WTC11 (cell line): ENCODE measurements around the gene P2RX3. TPM values are rescaled to one million over a fixed set of nuclear protein-coding genes. Genes with fewer than 3 reads are reported as not detected.

Experiments
- ATAC-seq: fragments of 200-7000 bp; cut with Tn5 transposase; 2 replicates; pipeline ENCODE4 v1.10.0; 2021; ENCODE audit warnings: mild to moderate bottlenecking, moderate library complexity
- CTCF ChIA-PET: fragments of 300-600 bp; sonication (Branson Sonifier 250); formaldehyde crosslinking; loops from one replicate; lab custom pipeline; 2021; ENCODE audit warnings: antibody characterized with exemption; lab: Charles Lee
- POLR2A ChIA-PET: fragments of 350-600 bp; sonication (Branson Sonifier 250); formaldehyde crosslinking; loops from one replicate; lab custom pipeline; 2021; ENCODE audit warnings: antibody characterized with exemption; lab: Charles Lee
- DNase-seq: peaks from one replicate; pipeline ENCODE4 v3.0.0; 2021; ENCODE audit warnings: low spot score
- H3K27ac Mint-ChIP-seq: 2 replicates; pipeline ENCODE4 v1.8.0; 2021; ENCODE audit warnings: mixed read lengths
- H3K27me3 Mint-ChIP-seq: 2 replicates; pipeline ENCODE4 v1.8.0; 2021; ENCODE audit warnings: low read depth, mild to moderate bottlenecking, moderate library complexity, mixed read lengths
- H3K36me3 Mint-ChIP-seq: 2 replicates; pipeline ENCODE4 v1.8.0; 2021; ENCODE audit warnings: mixed read lengths
- H3K4me1 Mint-ChIP-seq: 2 replicates; pipeline ENCODE4 v1.8.0; 2022; ENCODE audit warnings: mixed read lengths
- H3K4me3 Mint-ChIP-seq: 2 replicates; pipeline ENCODE4 v1.8.0; 2021; ENCODE audit warnings: mild to moderate bottlenecking, moderate library complexity, mixed read lengths
- H3K9me3 Mint-ChIP-seq: 2 replicates; pipeline ENCODE4 v1.8.0; 2021; ENCODE audit warnings: mixed read lengths
- AR ChIP-seq: fragments of 250-450 bp; sonication (Bioruptor Pico); IDR thresholded peaks from 2 replicates; pipeline ENCODE4 v1.9.0; 2021; ENCODE audit warnings: mild to moderate bottlenecking
- ATF6 ChIP-seq: sonication (generic); formaldehyde crosslinking; IDR thresholded peaks from 2 replicates; pipeline ENCODE4 v1.8.1; 2023; ENCODE audit warnings: mild to moderate bottlenecking, missing genetic modification reagents
- E2F4 ChIP-seq: sonication (generic); formaldehyde crosslinking; IDR thresholded peaks from 2 replicates; pipeline ENCODE4 v1.8.1; 2022; ENCODE audit warnings: low read depth, mild to moderate bottlenecking, moderate library complexity, missing genetic modification reagents, borderline replicate concordance
- EMX1 ChIP-seq: fragments of 250-450 bp; sonication (Bioruptor Pico); IDR thresholded peaks from 2 replicates; pipeline ENCODE4 v1.8.0; 2021; ENCODE audit warnings: mild to moderate bottlenecking
- ERG ChIP-seq: fragments of 250-450 bp; sonication (Bioruptor Pico); IDR thresholded peaks from 2 replicates; pipeline ENCODE4 v1.8.0; 2021; ENCODE audit warnings: mild to moderate bottlenecking
- ESRRA ChIP-seq: sonication (generic); formaldehyde crosslinking; IDR thresholded peaks from 2 replicates; pipeline ENCODE4 v1.8.1; 2022; ENCODE audit warnings: mild to moderate bottlenecking, missing genetic modification reagents, borderline replicate concordance
- FOXK1 ChIP-seq: sonication (generic); formaldehyde crosslinking; IDR thresholded peaks from 2 replicates; pipeline ENCODE4 v1.8.0; 2022; ENCODE audit warnings: mild to moderate bottlenecking, moderate library complexity, missing genetic modification reagents
- IRF2 ChIP-seq: sonication (generic); formaldehyde crosslinking; IDR thresholded peaks from 2 replicates; pipeline ENCODE4 v1.8.0; 2022; ENCODE audit warnings: low read depth, missing genetic modification reagents, borderline replicate concordance
- KAT7 ChIP-seq: sonication (generic); formaldehyde crosslinking; IDR thresholded peaks from 2 replicates; pipeline ENCODE4 v1.8.1; 2023; ENCODE audit warnings: missing genetic modification reagents, mild to moderate bottlenecking, borderline replicate concordance
- NFYB ChIP-seq: sonication (generic); formaldehyde crosslinking; conservative IDR thresholded peaks from 2 replicates; pipeline ENCODE4 v1.8.0; 2022; ENCODE audit warnings: low read depth, missing genetic modification reagents
- TCF7 ChIP-seq: sonication (generic); formaldehyde crosslinking; IDR thresholded peaks from 2 replicates; pipeline ENCODE4 v1.8.0; 2022; ENCODE audit warnings: mild to moderate bottlenecking, low read depth, missing genetic modification reagents, moderate library complexity
- ZNF121 ChIP-seq: sonication (generic); formaldehyde crosslinking; IDR thresholded peaks from 2 replicates; pipeline ENCODE4 v1.8.0; 2023; ENCODE audit warnings: missing genetic modification reagents
- ZNF263 ChIP-seq: sonication (generic); formaldehyde crosslinking; IDR thresholded peaks from 2 replicates; pipeline ENCODE4 v1.8.1; 2022; ENCODE audit warnings: low read depth, mild to moderate bottlenecking, moderate library complexity, missing genetic modification reagents
- ZNF425 ChIP-seq: fragments of 250-450 bp; sonication (Bioruptor Pico); conservative IDR thresholded peaks from 2 replicates; pipeline ENCODE4 v1.9.0; 2021; ENCODE audit warnings: mild to moderate bottlenecking
- total RNA-seq: library from RNA; stranded (reverse); gene quantifications from 3 replicates; pipeline ENCODE4 v1.2.3, GENCODE V29; 2021
- TF ChIP-seq, protein P1 (sequence below): sonication (generic); formaldehyde crosslinking; IDR thresholded peaks from 2 replicates; pipeline ENCODE4 v1.8.1; 2023; ENCODE audit warnings: mild to moderate bottlenecking, missing genetic modification reagents, moderate library complexity
- TF ChIP-seq, protein P2 (sequence below): sonication (generic); formaldehyde crosslinking; IDR thresholded peaks from 2 replicates; pipeline ENCODE4 v1.8.0; 2023; ENCODE audit warnings: missing genetic modification reagents, mild to moderate bottlenecking, borderline replicate concordance
- TF ChIP-seq, protein P3 (sequence below): sonication (generic); formaldehyde crosslinking; IDR thresholded peaks from 2 replicates; pipeline ENCODE4 v1.8.1; 2023; ENCODE audit warnings: mild to moderate bottlenecking, missing genetic modification reagents, moderate library complexity

P2RX3 gene
- total RNA-seq, 1 experiment from 2014 or later = 0.26 TPM

DNA sequence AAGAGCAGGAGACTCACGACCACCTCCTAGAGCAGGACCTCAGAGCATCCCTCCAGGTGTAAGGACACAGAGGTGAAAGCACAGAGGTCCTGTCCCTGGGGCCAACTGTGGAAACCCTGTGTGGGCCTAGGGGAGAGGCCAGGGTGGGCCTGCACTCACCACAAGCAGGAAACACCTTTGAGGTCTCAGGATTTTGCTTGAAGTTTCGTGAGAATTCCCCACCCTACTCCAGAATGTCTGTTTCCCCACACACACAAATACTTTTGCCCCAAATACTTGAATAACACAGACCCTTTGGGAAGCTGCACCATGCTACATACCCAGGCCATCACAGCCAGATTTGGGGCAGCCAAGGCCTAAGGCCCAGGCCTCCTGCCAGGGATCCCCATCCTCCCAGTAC is 70.6 kb downstream of the P2RX3 start:
- ChIA-PET POLR2A (no interaction called here), CTCF (interaction anchor here (0.6 kb wide), 1 partner anchor 40 kb away, joined by 3 read pairs; no protein-coding TSS in a partner anchor)
- H3K27me3 Mint-ChIP-seq = no peaks in the 10 kb centered on the region
- H3K27ac Mint-ChIP-seq = no peak overlapping the region
- DNase-seq = no peak
- ATAC-seq = no peak
- H3K4me1 Mint-ChIP-seq = no peaks in the 10 kb centered on the region
- H3K36me3 Mint-ChIP-seq = peaks cover 37% of the 10 kb centered on the region
- no peak for TF ChIP-seq IRF2
- TF ChIP-seq AR (CRISPR knock-in tag) = no peak
- TF ChIP-seq, protein P1, sequence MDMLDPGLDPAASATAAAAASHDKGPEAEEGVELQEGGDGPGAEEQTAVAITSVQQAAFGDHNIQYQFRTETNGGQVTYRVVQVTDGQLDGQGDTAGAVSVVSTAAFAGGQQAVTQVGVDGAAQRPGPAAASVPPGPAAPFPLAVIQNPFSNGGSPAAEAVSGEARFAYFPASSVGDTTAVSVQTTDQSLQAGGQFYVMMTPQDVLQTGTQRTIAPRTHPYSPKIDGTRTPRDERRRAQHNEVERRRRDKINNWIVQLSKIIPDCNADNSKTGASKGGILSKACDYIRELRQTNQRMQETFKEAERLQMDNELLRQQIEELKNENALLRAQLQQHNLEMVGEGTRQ (CRISPR knock-in tag) = no peak
- H3K9me3 Mint-ChIP-seq = no peaks in the 10 kb centered on the region
- H3K4me3 Mint-ChIP-seq = no peak overlapping the region

DNA sequence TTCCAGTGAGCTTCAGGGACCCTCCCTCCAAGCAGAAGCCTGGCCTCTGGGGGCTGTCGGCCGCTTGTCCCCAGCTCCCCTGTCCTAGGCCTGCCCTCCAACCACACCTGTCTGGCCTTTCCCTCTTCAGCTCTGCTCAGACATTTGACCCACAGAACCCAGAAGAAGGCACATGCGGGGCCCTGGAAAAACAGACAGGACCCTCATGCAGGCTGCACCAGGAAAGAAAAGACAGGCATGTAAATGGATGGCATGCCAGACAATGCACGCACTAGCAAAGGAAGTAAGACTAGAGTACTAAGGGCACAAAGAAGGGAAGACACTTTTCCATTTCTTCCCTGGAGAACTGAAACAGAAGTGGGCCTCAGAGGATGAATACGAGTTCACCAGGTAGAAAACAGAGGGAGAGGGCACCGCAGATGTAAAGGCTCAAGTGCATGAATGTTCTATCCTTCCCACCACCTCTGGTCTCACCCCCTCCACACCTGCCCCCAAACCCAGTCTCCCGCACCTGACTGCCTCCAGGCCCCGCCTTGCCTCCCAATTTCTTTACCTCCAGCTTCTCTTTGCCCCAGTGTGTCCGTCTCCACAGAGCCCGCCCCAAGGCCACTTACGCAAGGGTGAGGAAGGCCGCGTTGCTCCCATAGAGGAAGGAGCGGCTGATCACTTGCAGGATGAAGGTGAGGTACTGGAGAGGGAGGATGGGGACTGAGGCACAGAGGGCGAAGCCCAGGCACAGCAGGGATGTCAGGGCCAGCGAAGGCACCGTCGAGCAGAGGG is 71.4 kb downstream of the P2RX3 start:
- Mint-ChIP-seq H3K27ac (no peak overlapping the region), H3K27me3 (no peaks in the 10 kb centered on the region), H3K4me1 (no peaks in the 10 kb centered on the region), H3K4me3 (no peak overlapping the region), H3K36me3 (peaks cover 42% of the 10 kb centered on the region), H3K9me3 (no peaks in the 10 kb centered on the region)
- DNase-seq (no peak), ATAC-seq (no peak)
- ChIA-PET CTCF (interaction anchor here (0.8 kb wide), 1 partner anchor 30 kb away, joined by 3 read pairs; no protein-coding TSS in a partner anchor), POLR2A (no interaction called here)
- TF ChIP-seq NFYB (CRISPR knock-in tag) = no peak
- TF ChIP-seq, protein P2, sequence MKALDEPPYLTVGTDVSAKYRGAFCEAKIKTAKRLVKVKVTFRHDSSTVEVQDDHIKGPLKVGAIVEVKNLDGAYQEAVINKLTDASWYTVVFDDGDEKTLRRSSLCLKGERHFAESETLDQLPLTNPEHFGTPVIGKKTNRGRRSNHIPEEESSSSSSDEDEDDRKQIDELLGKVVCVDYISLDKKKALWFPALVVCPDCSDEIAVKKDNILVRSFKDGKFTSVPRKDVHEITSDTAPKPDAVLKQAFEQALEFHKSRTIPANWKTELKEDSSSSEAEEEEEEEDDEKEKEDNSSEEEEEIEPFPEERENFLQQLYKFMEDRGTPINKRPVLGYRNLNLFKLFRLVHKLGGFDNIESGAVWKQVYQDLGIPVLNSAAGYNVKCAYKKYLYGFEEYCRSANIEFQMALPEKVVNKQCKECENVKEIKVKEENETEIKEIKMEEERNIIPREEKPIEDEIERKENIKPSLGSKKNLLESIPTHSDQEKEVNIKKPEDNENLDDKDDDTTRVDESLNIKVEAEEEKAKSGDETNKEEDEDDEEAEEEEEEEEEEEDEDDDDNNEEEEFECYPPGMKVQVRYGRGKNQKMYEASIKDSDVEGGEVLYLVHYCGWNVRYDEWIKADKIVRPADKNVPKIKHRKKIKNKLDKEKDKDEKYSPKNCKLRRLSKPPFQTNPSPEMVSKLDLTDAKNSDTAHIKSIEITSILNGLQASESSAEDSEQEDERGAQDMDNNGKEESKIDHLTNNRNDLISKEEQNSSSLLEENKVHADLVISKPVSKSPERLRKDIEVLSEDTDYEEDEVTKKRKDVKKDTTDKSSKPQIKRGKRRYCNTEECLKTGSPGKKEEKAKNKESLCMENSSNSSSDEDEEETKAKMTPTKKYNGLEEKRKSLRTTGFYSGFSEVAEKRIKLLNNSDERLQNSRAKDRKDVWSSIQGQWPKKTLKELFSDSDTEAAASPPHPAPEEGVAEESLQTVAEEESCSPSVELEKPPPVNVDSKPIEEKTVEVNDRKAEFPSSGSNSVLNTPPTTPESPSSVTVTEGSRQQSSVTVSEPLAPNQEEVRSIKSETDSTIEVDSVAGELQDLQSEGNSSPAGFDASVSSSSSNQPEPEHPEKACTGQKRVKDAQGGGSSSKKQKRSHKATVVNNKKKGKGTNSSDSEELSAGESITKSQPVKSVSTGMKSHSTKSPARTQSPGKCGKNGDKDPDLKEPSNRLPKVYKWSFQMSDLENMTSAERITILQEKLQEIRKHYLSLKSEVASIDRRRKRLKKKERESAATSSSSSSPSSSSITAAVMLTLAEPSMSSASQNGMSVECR (CRISPR knock-in tag) = no peak
- no peak for TF ChIP-seq ZNF121 (CRISPR knock-in tag)
- TF ChIP-seq FOXK1 (CRISPR knock-in tag) = no peak
- no peak for TF ChIP-seq KAT7 (CRISPR knock-in tag)
- TF ChIP-seq, protein P3, sequence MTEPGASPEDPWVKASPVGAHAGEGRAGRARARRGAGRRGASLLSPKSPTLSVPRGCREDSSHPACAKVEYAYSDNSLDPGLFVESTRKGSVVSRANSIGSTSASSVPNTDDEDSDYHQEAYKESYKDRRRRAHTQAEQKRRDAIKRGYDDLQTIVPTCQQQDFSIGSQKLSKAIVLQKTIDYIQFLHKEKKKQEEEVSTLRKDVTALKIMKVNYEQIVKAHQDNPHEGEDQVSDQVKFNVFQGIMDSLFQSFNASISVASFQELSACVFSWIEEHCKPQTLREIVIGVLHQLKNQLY (CRISPR knock-in tag) = no peak
- no peak for TF ChIP-seq ZNF425 (CRISPR knock-in tag)
- no peak for TF ChIP-seq ZNF263
- TF ChIP-seq EMX1 (CRISPR knock-in tag) = no peak
- TF ChIP-seq E2F4 (CRISPR knock-in tag) = no peak
- TF ChIP-seq ATF6 (CRISPR knock-in tag) = no peak
- no peak for TF ChIP-seq ERG (CRISPR knock-in tag)
- no peak for TF ChIP-seq ESRRA (CRISPR knock-in tag)
- no peak for TF ChIP-seq TCF7 (CRISPR knock-in tag)
